Measurements from ENCODE around the gene ALG8.
A peak's percentile ranks its signal among the peaks of the same experiment; 100 is the strongest.
"Not testable (repeated sequence)": the region's sequence is repeated elsewhere in the genome, so short reads cannot be mapped to it uniquely, and the experiment has no call there.

ALG8 gene

GRCh38 chr11:78079232-78080083 is 60.0 kb downstream of the ALG8 start, which contains the start of gene NDUFC2:
TSS of gene NDUFC2 (minus strand) at chr11:78079862. CDS start at chr11:78079744, 118 bp downstream.
- TF ChIP-seq CTCF (IDR thresholded peaks at IDR 0.05), result no peak
- Histone ChIP-seq H3K27me3 (no peaks in the 10 kb centered on the region), H3K9me3 (no peaks in the 10 kb centered on the region), H3K27ac (peak within 1 kb of the TSS; percentile 78), H3K36me3 (no peaks in the 10 kb centered on the region), H3K4me1 (ENCODE audit: control insufficient read depth in 1 of 2, insufficient read depth in 1 of 2, low read depth in 1 of 2, low read length in 1 of 2) (peaks cover 22 to 23% of the 10 kb centered on the region in 2 experiments), H3K4me3 (ENCODE audit: low read depth in 1 of 2, low read length in 1 of 2) (peak within 1 kb of the TSS; percentile 79 to 93)

GRCh38 chr11:78078218-78079167 is 60.9 kb downstream of the ALG8 start:
- Histone ChIP-seq H3K36me3 (no peaks in the 10 kb centered on the region), H3K27me3 (no peaks in the 10 kb centered on the region), H3K9me3 (no peaks in the 10 kb centered on the region), H3K4me3 (ENCODE audit: low read depth in 1 of 2, low read length in 1 of 2) (peak overlapping the region; percentile 79 to 93), H3K27ac (peak overlapping the region; percentile 78), H3K4me1 (ENCODE audit: control insufficient read depth in 1 of 2, insufficient read depth in 1 of 2, low read depth in 1 of 2, low read length in 1 of 2) (peaks cover 22 to 23% of the 10 kb centered on the region in 2 experiments)
- no peak for TF ChIP-seq CTCF (IDR thresholded peaks at IDR 0.05)

- not testable (repeated sequence) for H3K27ac ChIP-seq; H3K36me3 ChIP-seq; H3K27me3 ChIP-seq; H3K4me3 ChIP-seq (ENCODE audit: low read depth in 1 of 2, low read length in 1 of 2); H3K9me3 ChIP-seq
- H3K4me1 ChIP-seq (ENCODE audit: control insufficient read depth in 1 of 2, insufficient read depth in 1 of 2, low read depth in 1 of 2, low read length in 1 of 2), result peaks cover 22 to 23% of the 10 kb centered on the region in 2 experiments
These were observed 61.8 kb downstream of the ALG8 start for GRCh38 chr11:78077592-78077991.

- Histone ChIP-seq H3K36me3 (peaks cover 8% of the 10 kb centered on the region), H3K27me3 (no peaks in the 10 kb centered on the region), H3K27ac (no peak overlapping the region), H3K4me3 (ENCODE audit: low read depth in 1 of 2, low read length in 1 of 2) (no peak overlapping the region), H3K4me1 (ENCODE audit: control insufficient read depth in 1 of 2, insufficient read depth in 1 of 2, low read depth in 1 of 2, low read length in 1 of 2) (peaks cover 22 to 23% of the 10 kb centered on the region in 2 experiments), H3K9me3 (no peaks in the 10 kb centered on the region)
- TF ChIP-seq CTCF (IDR thresholded peaks at IDR 0.05), result no peak
These were observed 62.6 kb downstream of the ALG8 start for GRCh38 chr11:78076733-78077403.

GRCh38 chr11:78074756-78075155 is 64.7 kb downstream of the ALG8 start:
- H3K27me3 ChIP-seq, result no peaks in the 10 kb centered on the region
- no peak overlapping the region for H3K27ac ChIP-seq
- no peak for TF ChIP-seq CTCF (IDR thresholded peaks at IDR 0.05)
- H3K36me3 ChIP-seq, result peaks cover 22% of the 10 kb centered on the region
- H3K9me3 ChIP-seq, result no peaks in the 10 kb centered on the region
- H3K4me3 ChIP-seq (ENCODE audit: low read depth in 1 of 2, low read length in 1 of 2), result no peak overlapping the region
- H3K4me1 ChIP-seq (ENCODE audit: control insufficient read depth in 1 of 2, insufficient read depth in 1 of 2, low read depth in 1 of 2, low read length in 1 of 2), result peaks cover 17 to 18% of the 10 kb centered on the region in 2 experiments

Data from neutrophil (primary cell).